ENCODE measurements around the gene DNAAF1. TPM values are rescaled to one million over a fixed set of nuclear protein-coding genes. Genes with fewer than 3 reads are reported as not detected.

The DNAAF1 gene
- 2.2 TPM for total RNA-seq

GRCh38 chr16:84144859-84145639 is at the start of gene DNAAF1, which contains the start of gene HSDL1:
TSS of gene DNAAF1 (plus strand) at chr16:84145308. CDS start at chr16:84145441, 133 bp downstream.
TSS of gene HSDL1 (minus strand) at chr16:84145177. CDS start at chr16:84131321, 13,856 bp downstream.

GRCh38 chr16:84116720-84117493 is 28.2 kb upstream of the DNAAF1 start, which contains the start of gene MBTPS1:
TSS of gene MBTPS1 (minus strand) at chr16:84116942. CDS start at chr16:84101783, 15,159 bp downstream.

GRCh38 chr16:84186685-84187437 is 41.8 kb downstream of the DNAAF1 start, which contains the start of gene TAF1C:
TSS of gene TAF1C (minus strand) at chr16:84187057. CDS start at chr16:84184988, 2,069 bp downstream.

GRCh38 chr16:84190731-84191388 is 45.8 kb downstream of the DNAAF1 start, which contains the start of gene ADAD2:
TSS of gene ADAD2 (plus strand) at chr16:84191157. CDS start at chr16:84191231, 74 bp downstream.

Other genes starting within 250 kb of the DNAAF1 start
- gene MLYCD, start 246.2 kb upstream of the DNAAF1 start, total RNA-seq = 6.4 TPM
- gene OSGIN1, start 192.1 kb upstream of the DNAAF1 start, total RNA-seq = 0.82 TPM
- 0.82 TPM for gene NECAB2, start 177.1 kb upstream of the DNAAF1 start, total RNA-seq
- gene SLC38A8, start 102.5 kb upstream of the DNAAF1 start, total RNA-seq = not detected
- gene MBTPS1, start 28.4 kb upstream of the DNAAF1 start, total RNA-seq = 102 TPM
- gene HSDL1, start 131 bp upstream of the DNAAF1 start, total RNA-seq = 37.5 TPM
- gene TAF1C, start 41.7 kb downstream of the DNAAF1 start, total RNA-seq = 59.0 TPM
- 0.18 TPM for gene ADAD2, start 45.8 kb downstream of the DNAAF1 start, total RNA-seq
- gene KCNG4, start 94.7 kb downstream of the DNAAF1 start, total RNA-seq = not detected
- 4.5 TPM for gene WFDC1, start 149.6 kb downstream of the DNAAF1 start, total RNA-seq
- gene ATP2C2, start 223.2 kb downstream of the DNAAF1 start, total RNA-seq = 2.2 TPM